Lower leg skin (tissue), 3 donors: ENCODE results near the gene ZNF593OS.

Source experiments
- POLR2A ChIP-seq, 2 donors: fragments of 450-650 bp; IDR thresholded peaks; one replicate each; pipeline ENCODE4 v1.6.1; 2016 to 2017; ENCODE audit warnings: antibody characterized with exemption in 2 of 2, mild to moderate bottlenecking in 1 of 2, moderate library complexity in 1 of 2
- TF ChIP-seq, protein P1 (sequence below), 3 donors: fragments of 450-650 bp; IDR thresholded peaks; one replicate each; pipeline ENCODE4 v1.5.1; 2016; ENCODE audit warnings: antibody characterized with exemption in 3 of 3, mild to moderate bottlenecking in 3 of 3, moderate library complexity in 2 of 3

DNA sequence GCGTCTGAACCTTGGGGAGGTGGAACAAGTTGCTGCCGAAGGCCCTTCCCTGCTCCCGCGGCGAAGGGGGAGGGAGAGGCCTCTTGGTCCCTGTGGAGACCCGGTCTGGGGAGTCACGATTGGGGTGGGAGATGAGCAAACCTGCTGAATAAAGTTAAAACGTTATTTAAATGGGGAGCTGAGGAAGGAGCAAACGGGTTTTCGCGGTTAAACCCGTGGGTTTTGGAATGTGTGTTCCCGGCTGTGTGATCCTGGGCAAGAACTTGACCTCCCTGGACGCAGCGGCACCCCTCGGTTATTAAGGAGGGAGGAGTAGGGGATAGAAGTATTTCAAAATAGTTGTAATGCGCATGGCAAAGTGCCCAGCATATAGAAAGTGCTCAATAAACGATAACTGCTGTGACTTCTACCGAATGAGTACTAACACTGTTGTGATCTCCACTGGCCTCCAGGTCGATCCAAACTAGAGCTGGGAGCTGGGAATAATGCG is 9.4 kb downstream of the ZNF593OS start:
- TF ChIP-seq, protein P1, sequence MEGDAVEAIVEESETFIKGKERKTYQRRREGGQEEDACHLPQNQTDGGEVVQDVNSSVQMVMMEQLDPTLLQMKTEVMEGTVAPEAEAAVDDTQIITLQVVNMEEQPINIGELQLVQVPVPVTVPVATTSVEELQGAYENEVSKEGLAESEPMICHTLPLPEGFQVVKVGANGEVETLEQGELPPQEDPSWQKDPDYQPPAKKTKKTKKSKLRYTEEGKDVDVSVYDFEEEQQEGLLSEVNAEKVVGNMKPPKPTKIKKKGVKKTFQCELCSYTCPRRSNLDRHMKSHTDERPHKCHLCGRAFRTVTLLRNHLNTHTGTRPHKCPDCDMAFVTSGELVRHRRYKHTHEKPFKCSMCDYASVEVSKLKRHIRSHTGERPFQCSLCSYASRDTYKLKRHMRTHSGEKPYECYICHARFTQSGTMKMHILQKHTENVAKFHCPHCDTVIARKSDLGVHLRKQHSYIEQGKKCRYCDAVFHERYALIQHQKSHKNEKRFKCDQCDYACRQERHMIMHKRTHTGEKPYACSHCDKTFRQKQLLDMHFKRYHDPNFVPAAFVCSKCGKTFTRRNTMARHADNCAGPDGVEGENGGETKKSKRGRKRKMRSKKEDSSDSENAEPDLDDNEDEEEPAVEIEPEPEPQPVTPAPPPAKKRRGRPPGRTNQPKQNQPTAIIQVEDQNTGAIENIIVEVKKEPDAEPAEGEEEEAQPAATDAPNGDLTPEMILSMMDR (IDR thresholded peaks at IDR 0.05), result no peak
- TF ChIP-seq POLR2A (IDR thresholded peaks at IDR 0.05), result no peak
